ENCODE results near the gene TRMU.

TRMU gene, protein sequence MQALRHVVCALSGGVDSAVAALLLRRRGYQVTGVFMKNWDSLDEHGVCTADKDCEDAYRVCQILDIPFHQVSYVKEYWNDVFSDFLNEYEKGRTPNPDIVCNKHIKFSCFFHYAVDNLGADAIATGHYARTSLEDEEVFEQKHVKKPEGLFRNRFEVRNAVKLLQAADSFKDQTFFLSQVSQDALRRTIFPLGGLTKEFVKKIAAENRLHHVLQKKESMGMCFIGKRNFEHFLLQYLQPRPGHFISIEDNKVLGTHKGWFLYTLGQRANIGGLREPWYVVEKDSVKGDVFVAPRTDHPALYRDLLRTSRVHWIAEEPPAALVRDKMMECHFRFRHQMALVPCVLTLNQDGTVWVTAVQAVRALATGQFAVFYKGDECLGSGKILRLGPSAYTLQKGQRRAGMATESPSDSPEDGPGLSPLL

GRCh38 chr22:46335201-46336118 is at the start of gene TRMU:
Gene TRMU, plus strand, starts transcription at chr22:46335714. Its CDS starts 51 bp downstream, at chr22:46335765.
- no peak for TF ChIP-seq CTCF (IDR thresholded peaks at IDR 0.05; ENCODE audit: extremely low read depth, missing control alignments)
- DNase-seq (ENCODE audit: low spot score): peak; percentile 99

- DNase-seq (ENCODE audit: low spot score): no peak
- TF ChIP-seq CTCF (IDR thresholded peaks at IDR 0.05; ENCODE audit: extremely low read depth, missing control alignments): no peak
These were observed 49.5 kb upstream of the TRMU start for GRCh38 chr22:46286006-46286405.

GRCh38 chr22:46286941-46287872 is 48.3 kb upstream of the TRMU start:
- no peak for DNase-seq (ENCODE audit: low spot score)
- no peak for TF ChIP-seq CTCF (IDR thresholded peaks at IDR 0.05; ENCODE audit: extremely low read depth, missing control alignments)

- no peak for TF ChIP-seq CTCF (IDR thresholded peaks at IDR 0.05; ENCODE audit: extremely low read depth, missing control alignments)
- peak; percentile 89 for DNase-seq (ENCODE audit: low spot score)
These were observed 47.4 kb upstream of the TRMU start for GRCh38 chr22:46287873-46288751.

- TF ChIP-seq CTCF (IDR thresholded peaks at IDR 0.05; ENCODE audit: extremely low read depth, missing control alignments): no peak
These were observed 46.7 kb upstream of the TRMU start for GRCh38 chr22:46288846-46289243.

DNA sequence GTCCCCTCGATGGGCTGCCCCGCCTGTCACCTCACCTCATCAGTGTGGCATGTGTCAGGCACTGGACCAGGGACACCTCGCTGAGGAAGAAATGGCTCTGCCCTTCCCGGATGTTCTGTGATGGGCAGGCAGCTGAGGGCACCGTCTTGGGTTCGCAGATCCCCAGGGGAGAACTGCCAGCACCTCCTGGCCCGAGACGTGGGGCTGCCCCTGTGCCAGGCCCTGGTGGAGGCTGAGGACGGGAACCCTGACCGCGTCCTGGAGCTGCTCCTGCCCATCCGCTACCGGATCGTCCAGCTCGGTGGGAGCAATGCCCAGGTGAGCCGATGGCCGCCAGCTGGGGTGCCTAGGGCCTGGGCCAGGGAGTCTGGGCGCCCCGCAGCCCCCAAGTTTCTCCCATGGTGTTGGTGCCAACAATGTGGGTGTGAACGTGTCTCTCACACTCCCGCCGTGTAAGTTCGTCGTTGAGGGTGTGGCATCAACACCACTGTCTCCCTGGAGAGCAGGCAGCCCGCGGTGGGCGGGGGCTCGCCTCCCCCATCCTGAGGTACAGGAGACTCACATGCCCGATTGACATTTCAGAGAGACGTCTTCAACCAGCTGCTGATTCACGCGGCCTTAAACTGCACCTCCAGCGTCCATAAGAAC is 46.1 kb upstream of the TRMU start:
- DNase-seq (ENCODE audit: low spot score): no peak
- no peak for TF ChIP-seq CTCF (IDR thresholded peaks at IDR 0.05; ENCODE audit: extremely low read depth, missing control alignments)

More at GRCh38 chr22:46288846-46289243, 46.7 kb upstream of the TRMU start:
- no peak for DNase-seq (ENCODE audit: low spot score)

All from GM20000 (cell line).